Esophagus squamous epithelium (tissue), 4 donors: ENCODE results near the gene SLC9A9.

Experiments used
- CTCF ChIP-seq, 6 experiments: fragments of 450-650 bp in 4 of 6; fragments of 200-600 bp in 2 of 6; sonication (generic) in 2 of 6; IDR thresholded peaks; one replicate each; pipeline ENCODE4 v1.5.1; 2016 to 2019; ENCODE audit warnings: antibody characterized with exemption in 6 of 6, mild to moderate bottlenecking in 4 of 6, moderate library complexity in 4 of 6
- POLR2A ChIP-seq, 4 donors: fragments of 450-650 bp; IDR thresholded peaks; one replicate each; pipeline ENCODE4 v1.6.1; 2017; ENCODE audit warnings: antibody characterized with exemption in 4 of 4, mild to moderate bottlenecking in 4 of 4, moderate library complexity in 3 of 4

GRCh38 chr3:143825513-143825912, 22.8 kb downstream of the SLC9A9 start:
- no peak for TF ChIP-seq CTCF (IDR thresholded peaks at IDR 0.05)
- no peak for TF ChIP-seq POLR2A (IDR thresholded peaks at IDR 0.05)
